HG02852 (cell line): Measurements from ENCODE around the gene DAGLB.

Source experiments
- ATAC-seq: cut with Tn5 transposase; IDR thresholded peaks from one replicate; pipeline ENCODE4 v1.9.1; 2021; ENCODE audit warnings: mild to moderate bottlenecking, moderate library complexity; ENCODE audit not compliant: unreplicated experiment

The DAGLB gene, protein sequence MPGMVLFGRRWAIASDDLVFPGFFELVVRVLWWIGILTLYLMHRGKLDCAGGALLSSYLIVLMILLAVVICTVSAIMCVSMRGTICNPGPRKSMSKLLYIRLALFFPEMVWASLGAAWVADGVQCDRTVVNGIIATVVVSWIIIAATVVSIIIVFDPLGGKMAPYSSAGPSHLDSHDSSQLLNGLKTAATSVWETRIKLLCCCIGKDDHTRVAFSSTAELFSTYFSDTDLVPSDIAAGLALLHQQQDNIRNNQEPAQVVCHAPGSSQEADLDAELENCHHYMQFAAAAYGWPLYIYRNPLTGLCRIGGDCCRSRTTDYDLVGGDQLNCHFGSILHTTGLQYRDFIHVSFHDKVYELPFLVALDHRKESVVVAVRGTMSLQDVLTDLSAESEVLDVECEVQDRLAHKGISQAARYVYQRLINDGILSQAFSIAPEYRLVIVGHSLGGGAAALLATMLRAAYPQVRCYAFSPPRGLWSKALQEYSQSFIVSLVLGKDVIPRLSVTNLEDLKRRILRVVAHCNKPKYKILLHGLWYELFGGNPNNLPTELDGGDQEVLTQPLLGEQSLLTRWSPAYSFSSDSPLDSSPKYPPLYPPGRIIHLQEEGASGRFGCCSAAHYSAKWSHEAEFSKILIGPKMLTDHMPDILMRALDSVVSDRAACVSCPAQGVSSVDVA

GRCh38 chr7:6447581-6448199, at the start of gene DAGLB:
TSS of gene DAGLB (minus strand) at chr7:6447954. CDS start at chr7:6447842, 112 bp downstream.
- ATAC-seq: peak; percentile 76

- no peak for ATAC-seq
These were observed 49.8 kb upstream of the DAGLB start for GRCh38 chr7:6497637-6497905.

GRCh38 chr7:6496842-6497636, 49.3 kb upstream of the DAGLB start:
- ATAC-seq: no peak

DNA sequence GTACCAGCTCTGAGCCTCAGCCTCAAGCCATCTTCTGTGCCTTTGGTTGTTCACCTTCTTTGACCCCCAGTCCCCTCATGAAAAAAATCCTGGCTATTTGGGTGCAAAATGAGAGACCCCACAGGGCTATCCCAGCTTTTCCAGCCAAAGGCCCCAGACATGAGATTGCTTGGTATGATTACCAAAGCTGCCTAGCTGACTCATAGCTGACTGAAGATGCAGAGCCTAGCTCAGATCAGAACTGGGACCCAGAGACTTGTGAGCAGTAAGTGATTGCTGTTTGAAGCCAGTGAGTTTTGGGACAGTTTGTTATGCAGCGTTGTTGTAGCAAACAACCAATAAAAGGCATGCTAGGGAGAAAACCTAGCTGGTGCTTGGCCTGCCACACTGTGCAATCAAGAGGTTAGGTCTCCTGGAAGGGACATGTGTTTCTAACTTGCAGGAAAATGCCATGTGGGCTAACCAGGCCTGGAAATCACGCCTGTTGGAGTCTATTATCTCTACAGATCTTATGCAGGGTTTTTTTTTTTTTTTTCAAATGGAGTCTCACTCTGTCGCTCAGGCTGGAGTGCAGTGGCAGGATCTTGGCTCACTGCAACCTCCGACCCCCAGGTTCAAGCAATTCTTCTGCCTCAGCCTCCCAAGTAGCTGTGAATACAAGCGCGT, 48.0 kb upstream of the DAGLB start:
- ATAC-seq: no peak

GRCh38 chr7:6494365-6494764, 46.6 kb upstream of the DAGLB start:
- ATAC-seq: no peak

GRCh38 chr7:6491194-6491593, 43.4 kb upstream of the DAGLB start:
- no peak for ATAC-seq

DNA sequence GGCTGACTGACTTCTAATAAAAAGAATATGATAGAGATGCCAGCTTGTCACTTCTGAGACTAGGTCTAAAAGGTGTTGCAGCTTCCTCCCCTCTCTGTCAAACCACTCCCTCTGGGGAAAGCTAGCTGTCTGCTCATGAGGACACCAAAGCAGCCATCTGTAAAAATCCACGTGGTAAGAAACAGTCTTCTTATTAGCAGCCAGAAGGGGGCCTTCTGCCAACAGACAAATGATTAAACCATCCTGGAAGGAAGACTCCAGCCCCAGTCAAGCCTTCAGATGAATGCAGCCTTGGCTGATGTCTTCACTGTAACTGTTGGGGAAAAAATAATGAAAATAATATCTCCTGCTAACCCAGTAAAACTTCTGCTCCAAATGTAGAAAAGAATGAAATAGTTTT, 41.9 kb upstream of the DAGLB start:
- no peak for ATAC-seq

GRCh38 chr7:6487184-6487545, 39.4 kb upstream of the DAGLB start:
- ATAC-seq: no peak

DNA sequence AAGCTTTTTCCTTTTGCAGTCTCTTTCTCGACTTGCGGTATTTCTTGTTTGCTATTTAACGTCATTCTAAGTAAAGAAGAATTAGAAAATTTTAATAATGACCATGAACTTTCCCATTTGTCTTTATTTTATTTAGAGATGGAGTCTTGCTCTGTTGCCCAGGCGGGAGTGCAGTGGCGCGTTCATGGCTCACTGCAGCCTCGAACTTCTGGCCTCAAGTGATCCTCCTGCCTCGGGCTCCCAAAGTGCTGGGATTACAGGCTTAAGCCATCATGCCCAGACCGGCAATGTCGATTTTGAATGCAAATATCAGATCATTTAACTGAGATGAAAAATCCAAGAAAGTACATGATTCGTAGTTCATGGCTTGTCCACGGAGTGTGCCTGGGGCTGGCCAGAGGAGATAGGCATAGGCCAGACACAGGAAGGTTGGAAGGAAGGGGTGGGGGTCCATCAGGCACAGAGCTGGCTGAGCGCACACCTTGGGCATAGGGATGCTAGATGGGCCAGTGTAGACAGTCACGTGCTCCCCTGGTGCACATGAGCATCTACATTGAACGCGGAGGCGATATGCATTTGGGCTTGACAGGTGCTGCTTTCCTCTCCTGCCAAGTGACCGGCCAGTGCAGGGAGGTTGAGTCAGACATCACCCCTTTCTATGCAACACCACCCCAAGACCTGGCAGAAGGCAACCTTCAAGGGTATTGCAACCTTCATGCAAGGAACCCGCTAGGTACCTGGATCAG, 38.9 kb upstream of the DAGLB start:
- ATAC-seq: no peak

DNA sequence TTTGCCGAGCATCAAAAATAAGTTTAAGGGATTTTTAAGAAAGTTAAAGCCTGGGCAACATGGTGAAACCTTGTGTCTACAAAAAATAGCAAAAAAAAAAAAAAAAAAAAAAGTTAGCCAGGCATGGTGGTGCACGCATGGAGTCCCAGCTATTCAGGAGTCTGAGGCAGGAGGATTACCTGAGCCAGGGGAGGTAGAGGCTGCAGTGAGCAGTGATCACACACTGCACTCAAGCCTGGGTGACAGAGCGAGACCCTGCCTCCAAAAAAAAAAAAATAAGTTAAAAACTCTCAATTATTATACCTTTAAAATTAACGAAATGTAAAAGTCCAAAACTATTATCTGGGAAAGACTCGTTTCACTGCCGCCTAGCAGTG, 35.0 kb upstream of the DAGLB start:
- ATAC-seq: no peak

- ATAC-seq: no peak
These were observed 34.6 kb upstream of the DAGLB start for GRCh38 chr7:6482307-6482706.

GRCh38 chr7:6481445-6481844, 33.7 kb upstream of the DAGLB start:
- no peak for ATAC-seq

- no peak for ATAC-seq
These were observed 32.5 kb upstream of the DAGLB start for GRCh38 chr7:6480323-6480660.

GRCh38 chr7:6479067-6479466, 31.3 kb upstream of the DAGLB start:
- no peak for ATAC-seq

GRCh38 chr7:6478186-6478585, 30.4 kb upstream of the DAGLB start:
- ATAC-seq: no peak

- no peak for ATAC-seq
These were observed 29.5 kb upstream of the DAGLB start for GRCh38 chr7:6477318-6477660.

GRCh38 chr7:6476596-6477317, 29.0 kb upstream of the DAGLB start:
- no peak for ATAC-seq

- ATAC-seq: no peak
These were observed 27.9 kb upstream of the DAGLB start for GRCh38 chr7:6475433-6476186.

DNA sequence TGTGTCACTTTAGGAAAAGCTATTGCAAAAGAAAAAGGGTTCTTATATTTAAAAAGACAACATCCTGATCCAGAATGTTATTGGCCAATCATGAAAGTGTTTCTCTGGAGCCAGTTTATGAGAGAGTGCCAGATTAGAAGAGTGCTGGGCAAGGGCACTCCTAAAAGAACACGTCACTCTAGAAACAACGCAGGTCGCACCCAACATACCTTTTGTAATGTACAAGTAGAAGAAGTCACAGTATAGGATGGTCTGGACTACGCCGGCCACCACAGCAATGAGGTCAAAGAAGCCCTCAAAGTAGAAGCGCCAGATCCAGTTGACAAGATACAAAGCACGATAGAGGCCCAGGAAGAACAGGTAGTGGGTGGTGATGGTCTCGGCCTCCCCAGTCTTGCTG, 18.1 kb upstream of the DAGLB start:
- ATAC-seq: no peak
